Measurements from ENCODE around the gene PSAT1.

PSAT1 gene

DNA sequence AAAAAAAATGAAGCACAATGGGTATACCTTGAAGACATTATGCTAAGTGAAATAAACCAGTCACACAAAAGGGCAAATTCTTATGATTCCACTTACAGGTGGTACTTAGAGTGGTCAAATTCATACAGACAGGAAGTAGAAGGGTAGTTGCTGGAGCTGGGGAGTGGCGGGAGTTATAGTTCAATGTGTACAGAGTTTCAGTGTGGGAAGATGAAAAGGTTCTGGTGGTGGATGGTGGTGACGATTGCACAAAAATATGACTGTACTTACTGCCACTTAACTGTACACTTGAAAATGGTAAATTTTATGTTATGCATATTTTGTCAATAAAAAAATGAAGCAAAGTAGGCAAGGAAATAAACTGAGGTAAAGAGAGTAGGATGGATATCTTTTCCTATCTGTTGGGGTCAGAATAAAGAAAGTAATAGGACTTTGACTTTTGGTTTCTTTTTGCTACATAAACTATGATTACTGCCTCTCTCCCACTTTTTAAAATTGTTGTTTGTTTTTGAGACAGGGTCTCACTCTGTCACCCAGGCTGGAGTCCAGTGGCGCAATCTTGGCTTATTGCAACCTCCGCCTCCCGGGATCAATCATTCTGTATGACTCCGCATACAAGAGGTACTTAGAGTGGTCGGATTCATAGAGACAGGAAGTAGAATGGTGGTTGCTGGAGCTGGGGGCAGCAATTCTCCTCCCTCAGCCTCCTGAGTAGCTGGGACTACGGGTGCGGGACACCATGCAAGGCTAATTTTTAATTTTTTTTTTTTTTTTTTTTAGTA, 4.0 kb upstream of the PSAT1 start:
- no peak for DNase-seq (ENCODE audit: low read depth in 4 of 4, low spot score in 1 of 4)

DNA sequence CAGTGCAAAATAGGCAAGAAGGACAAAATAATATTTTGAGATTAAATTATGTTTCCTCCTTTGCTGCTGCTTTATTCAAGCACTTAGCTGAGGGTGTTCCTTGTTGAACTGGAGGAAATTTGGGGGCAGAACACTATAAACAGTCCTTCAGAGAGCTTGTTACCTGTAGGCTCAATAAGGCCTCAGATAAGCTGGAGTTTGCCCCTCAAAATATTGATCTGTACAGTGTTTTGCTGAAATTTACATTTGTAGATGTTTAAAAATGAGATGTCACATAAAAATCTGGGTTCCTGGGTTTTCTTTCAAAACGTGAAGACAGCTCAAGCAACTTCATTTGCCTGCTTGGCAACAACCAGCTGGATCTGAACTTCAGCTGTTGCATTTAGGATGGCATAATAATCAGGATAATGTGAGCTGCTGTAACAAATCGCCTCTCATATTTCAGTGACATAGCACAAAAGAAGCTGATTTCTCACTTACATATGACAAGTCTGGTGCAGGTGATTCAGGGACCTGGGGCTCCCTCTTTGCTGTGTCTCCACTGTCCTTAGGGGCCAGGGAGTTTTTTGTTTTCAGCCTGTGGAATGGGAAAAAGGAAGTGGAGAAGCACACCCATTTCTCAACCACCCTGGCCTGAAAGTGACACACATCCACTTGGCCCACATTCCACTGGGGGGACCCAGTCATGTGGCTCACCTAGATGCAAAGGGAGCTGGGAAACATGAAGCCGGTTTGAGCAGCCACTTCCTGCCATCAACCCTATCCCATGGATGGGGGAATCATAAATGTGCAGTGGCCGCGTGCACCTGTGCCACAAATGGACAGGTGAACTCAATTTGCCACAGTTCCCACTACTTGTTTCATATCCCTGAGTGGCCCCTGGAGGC, 2.4 kb upstream of the PSAT1 start:
- no peak for DNase-seq (ENCODE audit: low read depth in 4 of 4, low spot score in 1 of 4)

DNA sequence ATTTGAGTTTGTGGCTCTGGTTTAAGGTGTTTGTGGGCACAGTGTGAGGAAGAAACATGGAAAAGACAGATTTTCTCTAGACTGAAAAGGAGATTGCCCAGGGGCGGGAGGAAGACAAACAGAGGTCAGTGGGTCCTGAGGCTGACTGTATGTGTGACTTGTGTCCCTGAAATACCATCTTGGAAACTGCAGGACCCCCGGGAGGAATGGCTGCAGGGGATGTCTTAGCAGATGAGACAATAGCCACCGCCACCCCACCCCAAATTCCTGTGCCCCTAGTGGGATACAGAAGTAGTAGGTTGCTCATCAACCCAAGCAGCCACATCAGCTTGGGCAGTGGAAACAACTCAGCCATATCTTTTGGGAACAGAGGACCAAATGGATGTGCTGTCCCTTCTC, 1.7 kb upstream of the PSAT1 start:
- no peak for DNase-seq (ENCODE audit: low read depth in 4 of 4, low spot score in 1 of 4)

DNA sequence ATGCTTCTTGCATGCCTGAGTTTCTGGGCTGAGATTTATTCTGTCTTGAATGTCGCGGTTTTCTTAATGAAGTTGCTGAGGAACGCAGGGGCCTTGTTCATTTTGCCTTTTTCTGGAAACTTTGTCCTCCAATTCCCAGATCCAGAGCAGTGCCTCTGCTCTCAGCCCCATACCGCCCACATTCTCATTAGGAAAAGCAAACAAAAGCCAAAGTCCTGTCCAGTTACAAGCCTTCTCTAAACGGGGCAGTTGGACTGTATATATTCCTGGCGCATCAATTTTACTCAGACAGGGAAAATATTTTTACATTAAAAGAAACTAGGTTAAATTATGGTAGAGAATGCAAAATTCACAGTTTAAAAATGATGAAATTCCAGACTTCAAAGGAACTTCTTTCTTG, 1.2 kb upstream of the PSAT1 start:
- no peak for DNase-seq (ENCODE audit: low read depth in 4 of 4, low spot score in 1 of 4)

DNA sequence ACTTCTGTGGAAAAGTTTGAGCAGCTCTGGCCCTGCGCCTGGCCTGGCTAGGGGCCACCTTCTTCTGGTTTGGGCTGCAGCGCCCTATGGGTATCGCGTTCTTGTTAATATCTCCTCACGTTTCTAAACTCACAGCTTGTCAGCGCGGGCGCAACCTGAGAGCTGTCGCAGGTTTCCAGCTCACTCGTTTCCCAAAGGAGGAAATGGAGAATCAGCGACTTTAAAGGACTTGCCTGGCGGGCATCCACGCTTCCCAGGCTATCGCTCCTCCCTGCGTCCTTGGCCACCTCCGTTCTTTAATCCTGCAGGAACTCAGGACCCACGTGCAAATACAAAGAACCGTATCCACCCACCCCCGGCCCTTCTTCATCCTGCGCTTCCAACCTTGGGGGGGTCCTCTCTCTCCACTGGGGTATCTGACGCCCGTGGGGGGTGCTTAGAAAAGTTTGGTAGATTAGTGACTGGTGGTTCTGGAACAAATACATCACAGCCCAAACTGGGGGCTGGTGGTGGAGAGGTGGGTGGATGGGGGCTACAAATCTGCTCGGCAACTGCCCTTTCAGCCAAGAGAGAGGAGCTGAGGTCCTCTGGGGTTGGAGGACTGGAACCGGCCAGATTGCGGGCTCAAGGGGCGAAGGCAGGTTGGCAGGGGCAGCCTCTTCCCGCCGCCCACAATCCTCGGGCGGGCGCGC, 578 bp upstream of the PSAT1 start:
- DNase-seq (ENCODE audit: low read depth in 4 of 4, low spot score in 1 of 4) = peak in 1 of 4 experiments; percentile 7

DNA sequence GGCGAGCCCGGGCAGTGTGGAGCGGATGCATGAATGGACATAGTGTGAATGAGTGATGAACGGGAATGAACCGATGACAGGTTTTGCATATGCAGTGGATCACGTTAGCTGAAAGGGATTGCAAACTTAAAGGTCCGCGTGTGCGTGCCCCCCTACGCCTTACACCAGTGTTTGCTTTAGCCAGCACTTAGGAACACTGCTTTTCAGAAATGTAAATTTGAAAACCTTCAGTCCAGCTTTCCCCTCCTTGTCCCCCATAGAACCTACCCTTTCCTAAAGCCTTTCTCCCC, 692 bp downstream of the PSAT1 start:
- no peak for DNase-seq (ENCODE audit: low read depth in 4 of 4, low spot score in 1 of 4)

DNA sequence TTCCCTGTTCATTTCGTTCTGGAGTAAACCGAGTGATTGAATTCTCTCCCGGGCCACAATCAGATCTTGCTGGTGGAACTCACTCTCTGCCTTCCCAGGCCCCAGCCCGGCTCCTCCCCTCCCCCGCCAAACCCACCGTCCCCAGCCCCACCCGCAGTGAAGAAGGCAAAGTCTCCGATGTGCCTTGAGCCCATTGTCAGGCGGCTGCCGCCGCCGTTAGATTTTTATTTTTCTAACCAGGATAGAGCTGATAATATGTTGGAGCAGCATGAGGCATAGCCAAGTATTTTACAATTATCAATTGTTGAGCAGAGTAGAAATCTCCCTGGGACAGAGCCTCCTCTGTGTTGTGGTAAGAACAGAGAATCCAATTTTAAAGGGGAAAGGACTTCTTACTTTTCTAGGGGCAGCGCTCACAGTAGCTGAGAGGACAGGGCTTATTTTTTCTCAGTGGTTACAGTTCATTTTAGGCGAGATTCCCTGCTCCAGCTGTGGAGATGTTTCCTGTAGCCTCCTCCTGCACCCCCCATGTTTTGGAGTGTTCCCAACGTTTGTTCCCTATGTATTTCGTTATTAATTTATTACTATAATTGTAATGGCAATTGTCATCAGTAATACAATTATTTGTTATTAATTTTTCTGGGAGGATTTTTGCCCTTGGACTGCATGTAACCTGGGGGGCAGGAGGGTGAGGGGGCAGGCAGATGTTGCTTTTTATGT, 1.3 kb downstream of the PSAT1 start:
- DNase-seq (ENCODE audit: low read depth in 4 of 4, low spot score in 1 of 4) = peak in 1 of 4 experiments; percentile 10

DNA sequence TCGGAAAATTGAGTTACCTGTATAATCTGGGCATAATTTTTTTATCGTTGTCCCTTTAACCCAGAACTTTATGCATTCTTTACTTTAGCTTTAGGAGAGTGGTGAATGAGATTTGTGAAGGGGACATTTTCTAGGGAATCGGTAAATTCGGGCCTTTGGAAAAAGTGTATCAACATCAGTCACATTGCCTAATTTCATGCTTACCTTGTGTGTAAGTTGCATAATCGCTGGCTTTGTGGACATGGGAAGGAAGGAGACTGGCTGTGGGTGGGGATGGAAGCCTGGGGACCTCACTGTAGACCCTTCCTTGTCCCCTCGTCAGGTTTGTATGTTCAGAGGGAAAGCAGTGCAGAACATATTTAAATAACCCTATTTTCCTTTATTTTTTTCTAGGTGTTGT, 3.3 kb downstream of the PSAT1 start:
- no peak for DNase-seq (ENCODE audit: low read depth in 4 of 4, low spot score in 1 of 4)

DNA sequence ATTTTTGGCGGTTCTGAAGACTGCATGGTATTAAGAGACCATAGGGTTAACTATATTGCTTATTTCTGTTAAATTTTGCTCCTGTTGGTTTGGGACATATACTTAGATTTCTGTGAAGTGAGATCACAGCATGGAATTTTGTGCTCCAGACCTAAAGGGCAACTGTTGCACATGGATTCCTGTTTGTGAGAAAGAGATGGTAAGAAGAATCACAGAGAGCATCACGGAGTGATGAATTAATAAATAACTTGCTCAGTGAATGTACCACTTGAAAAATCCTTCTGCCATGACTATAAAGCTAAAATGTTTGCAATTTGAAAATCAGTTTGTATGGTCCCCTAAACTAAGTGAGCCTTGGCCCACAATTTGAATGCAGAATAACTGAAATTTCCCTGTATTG, 4.5 kb downstream of the PSAT1 start:
- DNase-seq (ENCODE audit: low read depth in 4 of 4, low spot score in 1 of 4) = no peak

DNA sequence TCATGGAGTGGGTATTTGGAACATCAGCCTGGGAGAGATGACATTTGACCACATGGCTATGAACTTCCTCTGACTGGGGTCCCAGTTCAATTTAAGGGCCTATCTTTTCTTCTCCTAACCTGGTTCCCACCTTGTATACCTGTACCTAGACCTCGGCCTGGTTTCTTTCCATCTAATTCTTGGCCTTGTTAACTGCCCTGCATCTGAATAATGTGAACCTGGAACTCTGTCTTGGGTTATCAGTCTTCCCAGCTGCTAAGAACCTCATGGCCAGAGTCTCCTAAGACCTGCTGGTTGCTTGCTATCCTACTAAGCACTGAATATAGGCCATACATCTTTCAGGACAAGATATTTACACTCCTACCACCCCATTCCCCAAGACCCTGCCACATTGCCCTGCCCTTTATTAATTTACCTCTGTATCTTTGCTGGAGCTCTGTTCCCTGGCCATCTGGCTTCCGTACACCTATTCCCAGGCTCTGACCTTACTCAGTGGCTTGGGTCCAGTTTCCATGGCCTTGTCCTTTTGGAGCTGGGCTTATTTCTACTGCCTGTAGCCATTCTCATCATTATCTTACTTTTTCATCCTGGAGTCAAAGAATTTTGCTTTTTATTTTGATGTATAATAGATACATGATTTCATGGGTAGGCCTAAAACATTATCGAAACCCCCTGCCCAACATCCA, 6.6 kb downstream of the PSAT1 start:
- no peak for DNase-seq (ENCODE audit: low read depth in 4 of 4, low spot score in 1 of 4)

DNA sequence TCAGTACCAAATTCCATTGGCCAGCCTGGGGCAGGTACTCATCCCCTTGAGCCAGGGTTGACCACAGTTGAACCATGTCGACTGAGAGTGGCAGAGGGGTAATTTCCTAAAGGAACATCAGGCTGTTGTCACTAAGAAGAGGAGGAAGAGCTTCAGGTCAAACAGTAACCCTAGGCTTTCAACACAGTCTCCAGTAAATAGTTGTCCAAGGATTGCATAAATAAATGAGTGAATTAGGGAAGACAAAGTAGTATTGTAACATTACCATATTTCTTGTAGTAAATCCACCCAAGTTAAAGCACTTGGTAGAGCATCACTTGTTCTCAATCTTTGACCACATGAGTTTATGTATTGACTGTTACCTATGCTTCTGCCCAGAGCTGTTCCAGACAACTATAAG, 7.4 kb downstream of the PSAT1 start:
- no peak for DNase-seq (ENCODE audit: low read depth in 4 of 4, low spot score in 1 of 4)

DNA sequence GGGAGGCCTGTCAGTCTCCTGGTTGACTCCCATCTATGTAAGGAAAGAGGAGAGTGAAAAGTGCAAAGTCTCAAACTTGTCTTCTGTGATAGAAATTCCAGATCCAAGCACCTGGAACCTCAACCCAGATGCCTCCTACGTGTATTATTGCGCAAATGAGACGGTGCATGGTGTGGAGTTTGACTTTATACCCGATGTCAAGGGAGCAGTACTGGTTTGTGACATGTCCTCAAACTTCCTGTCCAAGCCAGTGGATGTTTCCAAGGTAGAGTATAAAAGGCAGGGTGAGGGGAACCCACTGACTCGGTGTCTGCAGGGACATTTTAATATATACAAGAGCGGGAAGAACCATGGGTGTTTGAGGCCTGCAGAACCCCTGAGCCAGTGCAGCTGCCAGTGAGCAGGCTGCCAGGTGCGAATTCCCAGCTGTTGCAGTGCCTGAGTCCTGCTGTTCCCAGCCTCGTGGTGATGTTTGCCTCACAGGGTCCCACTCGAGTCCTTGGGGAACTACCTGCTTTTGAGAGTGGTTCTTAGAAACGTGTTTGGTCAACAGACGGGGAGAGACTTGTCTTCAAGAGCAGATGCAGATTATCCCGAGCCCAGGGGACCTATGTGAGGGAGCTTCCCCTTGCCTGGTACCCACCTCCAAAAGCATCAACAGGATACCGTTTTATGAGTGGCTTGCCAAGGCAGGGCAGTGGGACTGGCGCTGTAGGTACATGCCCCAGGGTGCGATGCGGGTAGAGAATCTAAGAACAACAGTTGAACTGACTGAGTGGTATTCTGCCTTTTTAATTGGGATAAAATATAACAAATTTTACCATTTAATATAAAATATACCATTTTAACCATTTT, 9.5 kb downstream of the PSAT1 start:
- DNase-seq (ENCODE audit: low read depth in 4 of 4, low spot score in 1 of 4) = no peak

DNA sequence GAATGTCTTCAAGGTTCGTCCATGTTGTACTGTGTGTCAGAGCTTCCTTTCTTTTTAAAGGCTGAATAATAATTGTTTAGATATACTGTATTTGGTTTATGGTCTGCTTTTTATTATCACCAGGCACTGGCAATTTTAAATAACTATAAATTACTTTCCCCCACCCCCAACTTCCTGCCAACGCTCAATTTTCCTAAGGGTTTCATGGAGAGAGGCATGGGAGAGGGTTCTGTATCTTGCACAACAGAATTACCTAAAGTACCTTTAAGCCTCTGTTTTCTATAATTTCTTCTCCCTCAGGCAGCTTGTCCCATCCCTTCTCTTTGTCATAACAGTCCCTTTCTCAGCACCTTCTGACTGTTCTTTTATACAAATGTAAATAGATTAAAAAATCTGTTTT, 10.4 kb downstream of the PSAT1 start:
- DNase-seq (ENCODE audit: low read depth in 4 of 4, low spot score in 1 of 4) = no peak

DNA sequence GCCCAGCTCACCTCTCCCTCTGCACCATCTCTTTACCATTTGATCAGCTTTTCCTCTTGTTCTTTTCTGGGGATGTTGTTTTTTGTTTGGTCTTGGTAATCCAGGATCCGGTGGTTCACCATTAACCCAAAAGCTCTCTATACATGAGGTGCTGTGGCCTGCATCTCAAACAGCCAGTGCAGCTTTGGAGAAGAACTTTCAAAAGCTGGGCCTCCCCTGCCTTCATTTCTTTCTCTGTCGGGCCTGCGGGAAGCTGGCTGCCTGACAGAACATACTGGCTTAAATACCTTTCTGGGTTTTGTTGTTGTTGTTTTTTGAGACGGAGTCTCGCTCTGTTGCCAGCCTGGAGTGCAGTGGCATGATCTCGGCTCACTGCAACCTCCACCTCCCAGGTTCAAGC, 12.1 kb downstream of the PSAT1 start:
- no peak for DNase-seq (ENCODE audit: low read depth in 4 of 4, low spot score in 1 of 4)

DNA sequence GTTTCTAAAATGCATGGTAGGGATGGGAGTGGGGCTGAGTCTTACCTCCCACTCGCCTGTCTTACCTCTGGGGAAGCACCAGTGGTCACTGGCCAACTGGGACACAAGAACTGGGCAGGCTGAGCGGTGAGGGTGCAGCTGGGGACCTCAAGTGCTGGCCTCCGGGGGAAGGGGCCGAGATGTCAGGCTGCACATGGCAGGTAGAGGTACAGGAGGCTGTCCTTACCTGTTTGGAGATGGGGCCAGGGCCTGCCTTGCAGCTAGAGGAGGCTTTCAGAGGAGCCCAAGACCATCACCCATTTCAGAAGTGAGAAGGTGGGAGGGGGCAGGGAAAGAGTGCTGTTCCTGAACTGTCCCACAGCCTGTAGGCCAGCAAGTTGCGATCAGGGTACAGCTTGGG, 14.2 kb downstream of the PSAT1 start:
- no peak for DNase-seq (ENCODE audit: low read depth in 4 of 4, low spot score in 1 of 4)

DNA sequence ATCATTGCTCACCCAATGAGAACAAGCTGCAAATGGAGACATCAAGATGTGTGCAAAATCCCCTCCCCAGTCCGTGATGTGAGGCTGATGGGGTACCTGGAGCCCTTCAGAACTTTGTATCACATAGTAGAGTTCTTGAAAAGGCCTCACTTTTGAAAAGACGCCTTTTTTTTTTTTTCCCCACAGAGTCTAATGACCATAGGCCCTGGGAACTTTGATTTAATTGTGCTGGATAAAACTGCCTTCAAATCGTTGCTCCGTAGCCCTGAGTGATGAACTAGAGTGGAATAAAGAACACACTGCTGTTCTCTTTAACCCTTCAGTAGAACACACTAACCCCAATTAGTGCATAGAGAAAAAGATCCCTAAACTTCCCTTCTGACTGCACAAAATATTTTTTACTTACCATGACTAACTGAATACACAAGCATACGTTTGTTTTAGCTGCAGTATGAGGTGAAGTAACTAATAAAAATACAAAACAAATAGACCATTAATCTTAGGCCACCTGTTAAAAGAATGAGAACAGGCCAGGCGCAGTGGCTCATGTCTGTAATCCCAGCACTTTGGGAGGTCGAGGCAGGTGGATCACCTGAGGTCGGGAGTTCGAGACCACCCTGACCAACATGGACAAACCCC, 15.1 kb downstream of the PSAT1 start:
- no peak for DNase-seq (ENCODE audit: low read depth in 4 of 4, low spot score in 1 of 4)

DNA sequence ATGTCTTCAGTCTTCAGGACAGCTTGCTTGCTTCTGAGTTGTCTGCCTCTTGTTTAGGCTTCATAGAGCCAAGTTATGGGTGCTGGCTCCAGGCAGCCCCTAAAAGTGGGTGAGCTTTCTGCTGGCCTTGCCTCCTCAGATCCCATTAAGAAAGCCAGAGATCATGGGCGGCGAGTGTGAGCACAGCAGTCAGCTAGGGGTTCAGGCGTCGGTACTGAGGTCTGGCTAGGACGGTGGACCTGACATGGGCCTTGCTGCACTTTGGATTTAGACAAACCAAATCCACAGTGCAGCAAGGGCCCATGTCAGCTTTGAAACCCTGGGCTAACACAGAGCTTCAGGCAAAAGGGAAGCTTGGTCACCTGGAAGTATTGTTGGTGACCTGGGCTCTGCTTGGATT, 17.6 kb downstream of the PSAT1 start:
- DNase-seq (ENCODE audit: low read depth in 4 of 4, low spot score in 1 of 4) = no peak

DNA sequence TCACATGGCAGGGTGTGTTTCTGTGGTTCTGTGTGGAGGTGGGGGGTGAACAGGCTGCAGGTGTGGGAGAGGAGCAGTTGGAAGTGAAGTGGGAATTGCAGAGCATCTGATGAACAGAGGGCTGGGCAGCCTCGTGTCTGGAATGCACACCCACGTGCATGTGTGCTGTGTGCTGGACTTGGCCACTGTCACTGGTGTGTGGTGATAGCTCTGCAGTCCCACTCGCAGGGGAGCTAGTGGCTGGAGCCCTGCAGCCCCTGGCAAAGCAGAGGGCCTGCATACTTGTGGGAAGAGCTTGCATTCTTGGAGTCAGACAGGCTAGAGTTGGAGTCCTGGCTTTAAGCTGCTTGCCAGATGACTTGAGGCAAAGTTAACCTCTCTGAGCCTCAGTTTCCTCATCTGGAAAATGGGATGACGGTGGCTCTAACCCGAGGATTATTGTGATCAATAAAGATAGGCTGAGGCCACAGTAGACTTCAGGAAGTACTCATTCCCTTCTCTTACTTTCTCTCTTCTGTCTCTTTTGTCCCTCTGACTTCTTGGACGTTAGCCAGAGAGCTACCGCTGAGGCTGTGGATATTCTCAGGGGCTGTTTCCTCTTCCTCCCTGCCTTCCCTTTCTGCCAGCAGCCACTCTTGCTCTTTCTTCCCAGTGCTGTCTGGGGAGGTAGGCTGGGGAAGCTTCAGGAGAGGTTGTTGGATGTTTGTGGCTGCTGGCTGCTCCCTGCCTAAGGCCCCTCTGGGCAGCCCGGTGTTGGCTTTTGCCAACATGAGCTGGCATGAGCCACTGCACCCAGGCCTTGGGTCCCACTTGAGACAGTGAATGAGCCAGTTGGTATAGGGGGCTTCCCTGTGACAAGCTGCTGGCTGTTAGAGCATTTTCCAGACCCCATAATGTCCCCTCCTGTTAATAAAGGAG, 18.3 kb downstream of the PSAT1 start:
- no peak for DNase-seq (ENCODE audit: low read depth in 4 of 4, low spot score in 1 of 4)

All from stimulated activated CD4-positive, alpha-beta T cell treated with anti-CD3 and anti-CD28 coated beads, Interleukin-1b, Interleukin-23, amount 100 ng/mL, for 24 hours (primary cell).